22Rv1 (cell line): ENCODE measurements around the gene KIAA1217.

Experiments used
- ZFX ChIP-seq: fragments of 450-650 bp; IDR thresholded peaks from 2 replicates; pipeline ENCODE4 v1.6.1; 2017; ENCODE audit warnings: antibody characterized with exemption, borderline replicate concordance
- TF ChIP-seq, protein P1 (sequence below): fragments of 450-650 bp; IDR thresholded peaks from 2 replicates; pipeline ENCODE4 v1.5.1; 2017; ENCODE audit warnings: mild to moderate bottlenecking

DNA sequence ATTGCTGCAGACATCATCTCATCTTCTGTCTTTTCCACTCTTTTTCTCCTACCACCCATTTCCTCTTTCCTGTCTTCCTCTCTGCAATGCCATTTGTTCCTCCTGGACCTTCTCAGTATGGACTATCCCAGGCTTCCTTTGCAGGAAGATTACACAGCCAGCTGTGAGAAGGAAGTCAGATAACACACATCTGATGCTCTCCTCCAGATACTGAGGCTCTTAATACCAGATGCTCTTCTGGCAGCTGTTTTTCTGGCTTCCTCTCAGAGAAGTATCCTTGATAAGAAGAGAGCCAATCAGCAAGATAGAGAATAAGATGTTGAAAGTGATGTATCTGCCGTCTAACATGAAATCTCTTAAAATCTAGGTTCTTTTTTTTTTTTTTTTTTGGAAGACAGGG is 14.4 kb downstream of the KIAA1217 start:
- no peak for TF ChIP-seq ZFX
- TF ChIP-seq, protein P1, sequence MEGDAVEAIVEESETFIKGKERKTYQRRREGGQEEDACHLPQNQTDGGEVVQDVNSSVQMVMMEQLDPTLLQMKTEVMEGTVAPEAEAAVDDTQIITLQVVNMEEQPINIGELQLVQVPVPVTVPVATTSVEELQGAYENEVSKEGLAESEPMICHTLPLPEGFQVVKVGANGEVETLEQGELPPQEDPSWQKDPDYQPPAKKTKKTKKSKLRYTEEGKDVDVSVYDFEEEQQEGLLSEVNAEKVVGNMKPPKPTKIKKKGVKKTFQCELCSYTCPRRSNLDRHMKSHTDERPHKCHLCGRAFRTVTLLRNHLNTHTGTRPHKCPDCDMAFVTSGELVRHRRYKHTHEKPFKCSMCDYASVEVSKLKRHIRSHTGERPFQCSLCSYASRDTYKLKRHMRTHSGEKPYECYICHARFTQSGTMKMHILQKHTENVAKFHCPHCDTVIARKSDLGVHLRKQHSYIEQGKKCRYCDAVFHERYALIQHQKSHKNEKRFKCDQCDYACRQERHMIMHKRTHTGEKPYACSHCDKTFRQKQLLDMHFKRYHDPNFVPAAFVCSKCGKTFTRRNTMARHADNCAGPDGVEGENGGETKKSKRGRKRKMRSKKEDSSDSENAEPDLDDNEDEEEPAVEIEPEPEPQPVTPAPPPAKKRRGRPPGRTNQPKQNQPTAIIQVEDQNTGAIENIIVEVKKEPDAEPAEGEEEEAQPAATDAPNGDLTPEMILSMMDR, result no peak
